ENCODE results near the gene AMER1. TPM values are rescaled to one million over a fixed set of nuclear protein-coding genes. Genes with fewer than 3 reads are reported as not detected.

Gene AMER1
- total RNA-seq, 1 donor from 2014 or later, result 6.5 TPM

- Mint-ChIP-seq H3K9me3 (ENCODE audit: unreplicated experiment) (no peaks in the 10 kb centered on the region), H3K4me3 (ENCODE audit: unreplicated experiment) (no peak overlapping the region), H3K4me1 (ENCODE audit: low read depth, unreplicated experiment) (no peaks in the 10 kb centered on the region), H3K27me3 (ENCODE audit: low read depth, unreplicated experiment) (no peaks in the 10 kb centered on the region), H3K27ac (ENCODE audit: unreplicated experiment) (no peak overlapping the region), H3K36me3 (ENCODE audit: low read depth, unreplicated experiment) (peaks cover 14% of the 10 kb centered on the region)
- Histone ChIP-seq H3K4me3 (ENCODE audit: insufficient read depth, low read depth, low read length) (no peak overlapping the region), H3K9me3 (ENCODE audit: insufficient read depth, low read depth, low read length) (no peaks in the 10 kb centered on the region), H3K27me3 (ENCODE audit: insufficient read depth, low read length) (no peaks in the 10 kb centered on the region), H3K9ac (ENCODE audit: low read length) (no peak overlapping the region), H3K79me2 (ENCODE audit: insufficient read depth, low read length) (no peaks in the 10 kb centered on the region), H3K4me2 (ENCODE audit: low read length) (no peak overlapping the region), H3K27ac (ENCODE audit: low read depth, low read length) (no peak overlapping the region), H4K20me1 (ENCODE audit: insufficient read depth, low read length) (no peaks in the 10 kb centered on the region), H3K36me3 (ENCODE audit: insufficient read depth, low read length) (no peaks in the 10 kb centered on the region), H3K4me1 (ENCODE audit: insufficient read depth, low read length) (no peaks in the 10 kb centered on the region), H2AFZ (ENCODE audit: low read depth, low read length) (no peak overlapping the region)
- TF ChIP-seq CTCF (IDR thresholded peaks at IDR 0.05; ENCODE audit: insufficient read depth, low read depth, low read length) (no peak), EZH2 (IDR thresholded peaks at IDR 0.05; ENCODE audit: insufficient read depth, low read length) (no peak)
- FAIRE-seq (peak; percentile 9), DNase-seq (ENCODE audit: low read depth) (no peak)
Observed at GRCh38 chrX:64188901-64189300, 16.6 kb downstream of the AMER1 start.

GRCh38 chrX:64187762-64188150 is 17.8 kb downstream of the AMER1 start:
- H3K79me2 ChIP-seq (ENCODE audit: insufficient read depth, low read length), result no peaks in the 10 kb centered on the region
- H3K9me3 Mint-ChIP-seq (ENCODE audit: unreplicated experiment), result no peaks in the 10 kb centered on the region
- no peak overlapping the region for H3K4me3 Mint-ChIP-seq (ENCODE audit: unreplicated experiment)
- H3K27ac Mint-ChIP-seq (ENCODE audit: unreplicated experiment), result no peak overlapping the region
- no peak overlapping the region for H3K4me2 ChIP-seq (ENCODE audit: low read length)
- H4K20me1 ChIP-seq (ENCODE audit: insufficient read depth, low read length), result no peaks in the 10 kb centered on the region
- peaks cover 14% of the 10 kb centered on the region for H3K36me3 Mint-ChIP-seq (ENCODE audit: low read depth, unreplicated experiment)
- no peak for FAIRE-seq
- TF ChIP-seq EZH2 (IDR thresholded peaks at IDR 0.05; ENCODE audit: insufficient read depth, low read length) (no peak), CTCF (IDR thresholded peaks at IDR 0.05; ENCODE audit: insufficient read depth, low read depth, low read length) (no peak)
- no peaks in the 10 kb centered on the region for H3K27me3 Mint-ChIP-seq (ENCODE audit: low read depth, unreplicated experiment)
- no peaks in the 10 kb centered on the region for H3K4me1 ChIP-seq (ENCODE audit: insufficient read depth, low read length)
- no peak overlapping the region for H3K9ac ChIP-seq (ENCODE audit: low read length)
- no peaks in the 10 kb centered on the region for H3K36me3 ChIP-seq (ENCODE audit: insufficient read depth, low read length)
- no peaks in the 10 kb centered on the region for H3K27me3 ChIP-seq (ENCODE audit: insufficient read depth, low read length)
- no peak for DNase-seq (ENCODE audit: low read depth)
- H3K9me3 ChIP-seq (ENCODE audit: insufficient read depth, low read depth, low read length), result no peaks in the 10 kb centered on the region
- no peaks in the 10 kb centered on the region for H3K4me1 Mint-ChIP-seq (ENCODE audit: low read depth, unreplicated experiment)
- no peak overlapping the region for H3K27ac ChIP-seq (ENCODE audit: low read depth, low read length)
- no peak overlapping the region for H2AFZ ChIP-seq (ENCODE audit: low read depth, low read length)
- no peak overlapping the region for H3K4me3 ChIP-seq (ENCODE audit: insufficient read depth, low read depth, low read length)

- H3K79me2 ChIP-seq (ENCODE audit: insufficient read depth, low read length), result no peaks in the 10 kb centered on the region
- no peaks in the 10 kb centered on the region for H3K36me3 ChIP-seq (ENCODE audit: insufficient read depth, low read length)
- no peak overlapping the region for H2AFZ ChIP-seq (ENCODE audit: low read depth, low read length)
- H3K9me3 ChIP-seq (ENCODE audit: insufficient read depth, low read depth, low read length), result no peaks in the 10 kb centered on the region
- Mint-ChIP-seq H3K27me3 (ENCODE audit: low read depth, unreplicated experiment) (no peaks in the 10 kb centered on the region), H3K4me3 (ENCODE audit: unreplicated experiment) (no peak overlapping the region), H3K4me1 (ENCODE audit: low read depth, unreplicated experiment) (no peaks in the 10 kb centered on the region), H3K27ac (ENCODE audit: unreplicated experiment) (no peak overlapping the region), H3K36me3 (ENCODE audit: low read depth, unreplicated experiment) (peaks cover 14% of the 10 kb centered on the region), H3K9me3 (ENCODE audit: unreplicated experiment) (no peaks in the 10 kb centered on the region)
- TF ChIP-seq CTCF (IDR thresholded peaks at IDR 0.05; ENCODE audit: insufficient read depth, low read depth, low read length) (no peak), EZH2 (IDR thresholded peaks at IDR 0.05; ENCODE audit: insufficient read depth, low read length) (no peak)
- no peak overlapping the region for H3K4me3 ChIP-seq (ENCODE audit: insufficient read depth, low read depth, low read length)
- DNase-seq (ENCODE audit: low read depth) (no peak), FAIRE-seq (no peak)
- no peaks in the 10 kb centered on the region for H4K20me1 ChIP-seq (ENCODE audit: insufficient read depth, low read length)
- H3K27me3 ChIP-seq (ENCODE audit: insufficient read depth, low read length), result no peaks in the 10 kb centered on the region
- no peaks in the 10 kb centered on the region for H3K4me1 ChIP-seq (ENCODE audit: insufficient read depth, low read length)
- no peak overlapping the region for H3K9ac ChIP-seq (ENCODE audit: low read length)
- H3K27ac ChIP-seq (ENCODE audit: low read depth, low read length), result no peak overlapping the region
- no peak overlapping the region for H3K4me2 ChIP-seq (ENCODE audit: low read length)
Observed at GRCh38 chrX:64186974-64187761, 18.3 kb downstream of the AMER1 start.

Measured in astrocyte (in vitro differentiated cells and primary cell).